K562 treated with DMSO at 1 percent for 24 hours (cell line): ENCODE results near the gene MT1B. TPM values are rescaled to one million over a fixed set of nuclear protein-coding genes. Genes with fewer than 3 reads are reported as not detected.

Experiments used
- total RNA-seq: library from RNA; unstranded; fragments of 300-600 nt; gene quantifications from 2 replicates; pipeline ENCODE4 v1.2.3, GENCODE V29; 2022; ENCODE audit warnings: low read depth; ENCODE audit not compliant: insufficient read depth

The MT1B gene
- total RNA-seq: not detected in 2 replicates

DNA sequence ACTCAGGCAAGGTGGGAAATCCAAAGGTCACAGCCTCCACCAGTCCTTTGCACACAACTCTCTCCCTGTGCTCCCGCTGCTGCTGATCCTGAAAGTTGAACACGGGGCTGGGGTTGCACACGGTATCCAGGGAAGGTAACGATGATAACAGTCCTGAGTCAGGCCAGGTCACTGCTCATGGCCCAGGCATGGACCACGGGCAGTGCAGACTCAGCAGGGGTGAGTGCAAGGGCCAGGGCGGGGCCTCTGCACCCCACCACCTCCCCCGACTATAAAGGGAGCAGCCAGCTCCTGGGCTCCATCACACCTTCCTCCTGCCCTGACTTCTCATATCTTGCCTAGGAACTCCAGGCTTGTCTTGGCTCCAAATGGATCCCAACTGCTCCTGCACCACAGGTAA lies at the start of gene MT1B:
Gene MT1B (plus strand): TSS at position 301 of the 400 bp plus-strand sequence. CDS start 68 bp downstream, at position 369.

DNA sequence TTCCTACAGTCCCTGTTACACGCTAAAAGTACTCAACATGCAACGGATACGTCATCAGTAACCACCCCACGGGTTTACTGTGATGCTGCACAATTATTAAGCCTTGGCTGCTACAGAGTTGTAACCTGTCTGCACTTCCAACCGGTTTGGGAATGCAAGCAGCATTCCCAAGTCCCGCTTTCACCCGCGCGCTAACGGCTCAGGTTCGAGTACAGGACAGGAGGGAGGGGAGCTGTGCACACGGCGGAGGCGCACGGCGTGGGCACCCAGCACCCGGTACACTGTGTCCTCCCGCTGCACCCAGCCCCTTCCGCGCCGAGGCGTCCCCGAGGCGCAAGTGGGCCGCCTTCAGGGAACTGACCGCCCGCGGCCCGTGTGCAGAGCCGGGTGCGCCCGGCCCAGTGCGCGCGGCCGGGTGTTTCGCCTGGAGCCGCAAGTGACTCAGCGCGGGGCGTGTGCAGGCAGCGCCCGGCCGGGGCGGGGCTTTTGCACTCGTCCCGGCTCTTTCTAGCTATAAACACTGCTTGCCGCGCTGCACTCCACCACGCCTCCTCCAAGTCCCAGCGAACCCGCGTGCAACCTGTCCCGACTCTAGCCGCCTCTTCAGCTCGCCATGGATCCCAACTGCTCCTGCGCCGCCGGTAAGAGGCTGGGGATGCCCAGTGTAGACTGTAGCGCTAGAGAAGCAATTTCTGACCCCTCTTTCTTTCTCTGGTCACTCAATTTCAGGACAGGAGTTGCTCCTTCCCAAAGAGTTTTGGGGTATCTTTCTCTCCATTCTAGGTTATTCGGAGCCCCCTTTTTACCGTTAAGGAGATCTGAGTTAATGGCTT lies 43.4 kb upstream of the MT1B start, which contains the start of gene MT2A:
Gene MT2A (plus strand): TSS at position 542 of the 833 bp plus-strand sequence. CDS start 72 bp downstream, at position 614.

DNA sequence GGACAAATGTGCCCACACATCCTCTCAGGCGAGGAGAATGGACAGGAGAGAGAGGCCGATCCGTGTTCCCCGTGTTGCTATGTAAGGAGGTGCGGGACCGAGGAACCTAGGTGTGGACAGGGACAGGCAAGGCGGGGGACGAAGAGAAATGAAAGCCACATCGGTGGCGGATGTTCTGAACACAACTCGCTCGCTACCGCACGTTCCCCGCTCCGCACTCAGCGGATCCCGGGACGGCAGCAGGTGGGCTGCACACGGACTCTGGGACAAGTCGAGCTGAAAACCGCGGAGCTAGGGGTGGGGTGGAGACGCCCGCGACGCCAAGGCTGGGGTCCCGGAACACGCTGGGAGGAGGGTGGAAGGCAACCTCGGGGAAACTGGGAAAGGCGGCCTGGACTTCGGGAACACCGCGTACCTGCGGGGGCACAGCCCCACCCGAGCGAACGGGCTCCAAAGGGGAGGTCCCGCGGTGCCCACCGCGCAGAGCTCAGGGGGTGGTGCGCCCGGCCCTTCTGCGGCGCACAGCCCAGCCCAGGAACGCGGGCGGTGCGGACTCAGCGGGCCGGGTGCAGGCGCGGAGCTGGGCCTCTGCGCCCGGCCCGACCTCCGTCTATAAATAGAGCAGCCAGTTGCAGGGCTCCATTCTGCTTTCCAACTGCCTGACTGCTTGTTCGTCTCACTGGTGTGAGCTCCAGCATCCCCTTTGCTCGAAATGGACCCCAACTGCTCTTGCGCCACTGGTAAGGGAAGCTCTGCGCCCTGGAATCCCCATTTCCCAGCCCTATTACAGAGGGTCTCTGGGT lies 26.3 kb upstream of the MT1B start, which contains the start of gene MT1E:
Gene MT1E (plus strand): TSS at position 642 of the 803 bp plus-strand sequence. CDS start 71 bp downstream, at position 713.

DNA sequence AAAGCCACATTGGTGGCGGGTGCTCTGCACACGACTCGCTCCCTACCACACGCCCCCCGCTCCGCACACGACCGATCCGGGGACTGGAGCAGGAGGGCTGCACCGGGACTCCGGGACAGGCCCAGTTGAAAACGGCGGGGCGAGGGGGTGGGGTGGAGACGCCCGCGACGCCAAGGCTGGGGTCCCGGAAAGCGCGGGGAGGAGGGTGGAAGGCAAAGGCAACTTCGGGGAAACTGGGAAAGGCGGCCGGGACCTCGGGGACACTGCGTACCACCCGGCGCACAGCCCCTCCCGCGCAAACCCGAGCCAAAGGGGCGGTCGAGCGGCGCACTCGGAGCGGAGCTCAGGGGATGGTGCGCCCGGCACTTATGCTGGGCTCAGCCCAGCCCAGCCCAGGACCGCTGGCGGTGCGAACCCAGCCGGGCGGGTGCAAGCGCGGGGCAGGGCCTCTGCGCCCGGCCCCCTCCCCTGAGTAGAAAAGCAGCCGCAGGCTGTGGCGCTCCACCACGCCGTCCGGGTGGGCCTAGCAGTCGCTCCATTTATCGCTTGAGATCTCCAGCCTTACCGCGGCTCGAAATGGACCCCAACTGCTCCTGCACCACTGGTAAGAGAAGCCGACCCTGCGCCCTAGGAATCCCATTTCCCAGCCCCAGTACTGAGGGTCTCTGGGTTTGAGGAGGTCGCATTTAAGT lies 19.4 kb upstream of the MT1B start, which contains the start of gene MT1M:
Gene MT1M (plus strand): TSS at position 504 of the 692 bp plus-strand sequence. CDS start 73 bp downstream, at position 577.

DNA sequence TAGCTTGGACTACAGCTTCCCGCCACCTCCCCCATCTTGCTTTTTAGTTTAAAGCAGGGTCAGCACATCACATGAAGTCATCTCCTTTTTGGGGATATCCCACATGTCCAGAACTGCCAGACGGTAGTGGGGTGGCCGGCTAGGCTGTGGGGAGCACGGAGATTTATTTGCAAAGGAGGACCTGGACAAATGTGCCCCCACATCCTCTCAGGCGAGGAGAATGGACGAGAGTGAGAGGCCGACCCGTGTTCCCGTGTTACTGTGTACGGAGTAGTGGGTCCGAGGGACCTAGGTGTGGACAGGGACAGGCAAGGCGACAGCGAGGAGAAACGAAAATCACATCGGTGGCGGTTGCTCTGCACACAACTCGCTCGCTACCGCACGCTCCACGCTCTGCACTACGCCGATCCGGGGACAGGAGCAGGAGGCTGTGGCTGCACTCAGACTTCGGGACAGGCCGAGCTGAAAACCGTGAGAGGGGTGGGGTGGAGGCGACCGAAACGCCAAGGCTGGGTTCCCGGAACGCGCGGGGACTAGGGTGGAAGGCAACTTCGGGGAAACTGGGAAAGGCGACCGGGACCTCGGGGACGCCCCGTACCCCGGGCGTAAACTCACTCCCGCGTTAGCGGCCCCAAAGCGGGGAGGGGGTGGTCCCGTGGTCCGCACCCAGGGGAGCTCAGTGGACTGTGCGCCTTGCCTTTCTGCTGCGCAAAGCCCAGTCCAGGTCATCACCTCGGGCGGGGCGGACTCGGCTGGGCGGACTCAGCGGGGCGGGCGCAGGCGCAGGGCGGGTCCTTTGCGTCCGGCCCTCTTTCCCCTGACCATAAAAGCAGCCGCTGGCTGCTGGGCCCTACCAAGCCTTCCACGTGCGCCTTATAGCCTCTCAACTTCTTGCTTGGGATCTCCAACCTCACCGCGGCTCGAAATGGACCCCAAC lies 13.6 kb upstream of the MT1B start, which contains the start of gene MT1A:
Gene MT1A (plus strand): TSS at position 853 of the 937 bp plus-strand sequence. CDS start 73 bp downstream, at position 926.

DNA sequence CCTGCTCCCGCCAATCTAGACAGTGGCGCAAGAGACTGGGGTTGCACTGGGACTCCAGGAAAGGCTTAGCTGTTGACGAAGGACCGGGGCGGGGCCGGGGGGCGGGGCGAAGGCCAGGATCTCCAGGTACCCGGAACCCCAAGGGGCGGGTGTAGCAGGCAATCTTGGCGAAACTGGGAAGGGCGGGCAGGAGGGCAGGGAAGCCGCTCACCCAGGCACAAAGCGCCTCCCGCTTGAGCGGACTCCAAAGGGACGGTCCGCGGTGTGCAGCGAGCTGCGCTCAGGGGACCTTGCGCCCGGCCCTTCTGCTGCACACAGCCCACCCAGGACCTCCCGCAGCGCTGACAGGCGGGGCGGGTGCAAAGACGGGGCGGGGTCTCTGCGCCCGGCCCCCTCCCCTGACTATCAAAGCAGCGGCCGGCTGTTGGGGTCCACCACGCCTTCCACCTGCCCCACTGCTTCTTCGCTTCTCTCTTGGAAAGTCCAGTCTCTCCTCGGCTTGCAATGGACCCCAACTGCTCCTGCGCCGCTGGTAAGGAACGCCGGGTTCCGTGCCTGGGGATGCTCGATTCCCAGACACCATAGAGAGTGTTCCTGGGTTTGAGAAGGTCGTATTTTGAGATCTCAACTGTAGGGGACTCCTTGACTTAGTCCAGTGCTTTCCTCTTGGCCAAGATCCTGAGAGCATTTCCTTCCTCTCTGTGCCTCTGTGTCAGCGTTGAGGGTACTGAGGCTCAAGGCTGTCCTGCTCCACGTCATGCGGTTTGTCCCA lies 6.1 kb downstream of the MT1B start, which contains the start of gene MT1F:
Gene MT1F (plus strand): TSS at position 405 of the 772 bp plus-strand sequence. CDS start 100 bp downstream, at position 505.

DNA sequence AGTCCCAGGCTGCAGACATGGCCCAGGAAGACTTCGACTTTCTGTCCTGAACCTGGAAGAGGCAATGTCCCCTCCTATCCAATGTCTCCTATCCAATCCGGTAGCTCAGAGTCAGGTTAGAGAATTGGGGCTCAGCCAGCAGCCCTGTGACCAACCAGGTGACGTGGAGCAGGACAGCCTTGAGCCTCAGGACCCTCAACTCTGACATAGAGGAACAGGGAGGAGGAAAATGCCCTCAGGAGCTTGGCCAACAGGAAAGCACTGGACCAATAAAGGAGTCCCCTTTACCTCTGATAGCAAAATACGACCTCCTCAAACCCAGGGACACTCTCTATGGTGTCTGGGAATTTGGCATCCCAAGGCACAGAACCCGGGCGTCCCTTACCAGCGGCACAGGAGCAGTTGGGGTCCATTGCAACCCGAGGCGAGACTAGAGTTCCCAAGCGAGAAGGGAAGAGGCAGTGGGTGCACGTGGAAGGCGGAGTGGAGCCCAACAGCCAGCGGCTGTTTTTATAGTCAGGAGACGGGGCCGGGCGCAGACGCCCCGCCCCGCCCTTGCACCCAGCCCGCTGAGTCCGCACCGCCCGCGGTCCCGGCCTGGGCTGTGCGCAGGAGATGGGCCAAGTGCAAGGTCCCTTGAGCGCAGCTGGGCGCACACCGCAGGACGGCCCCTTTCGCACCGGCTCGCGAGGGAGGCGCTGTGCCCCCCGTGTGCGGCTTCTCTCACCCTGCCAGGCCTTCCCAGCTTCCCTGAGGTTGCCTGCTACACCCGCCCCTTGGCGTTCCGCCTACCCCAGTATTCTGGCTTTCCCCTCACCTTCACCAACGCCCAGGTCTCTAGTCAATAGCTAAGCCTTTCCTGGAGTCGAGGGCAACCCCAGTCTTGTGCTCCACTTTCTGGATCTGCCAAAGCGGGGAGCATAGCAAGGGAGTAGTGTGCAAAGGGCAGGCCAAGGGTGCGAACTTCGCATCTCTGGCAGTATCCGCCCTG lies 16.2 kb downstream of the MT1B start, which contains the start of gene MT1G:
Gene MT1G (minus strand): TSS at position 485 of the 991 bp plus-strand sequence. CDS start 72 bp downstream, at position 413.

DNA sequence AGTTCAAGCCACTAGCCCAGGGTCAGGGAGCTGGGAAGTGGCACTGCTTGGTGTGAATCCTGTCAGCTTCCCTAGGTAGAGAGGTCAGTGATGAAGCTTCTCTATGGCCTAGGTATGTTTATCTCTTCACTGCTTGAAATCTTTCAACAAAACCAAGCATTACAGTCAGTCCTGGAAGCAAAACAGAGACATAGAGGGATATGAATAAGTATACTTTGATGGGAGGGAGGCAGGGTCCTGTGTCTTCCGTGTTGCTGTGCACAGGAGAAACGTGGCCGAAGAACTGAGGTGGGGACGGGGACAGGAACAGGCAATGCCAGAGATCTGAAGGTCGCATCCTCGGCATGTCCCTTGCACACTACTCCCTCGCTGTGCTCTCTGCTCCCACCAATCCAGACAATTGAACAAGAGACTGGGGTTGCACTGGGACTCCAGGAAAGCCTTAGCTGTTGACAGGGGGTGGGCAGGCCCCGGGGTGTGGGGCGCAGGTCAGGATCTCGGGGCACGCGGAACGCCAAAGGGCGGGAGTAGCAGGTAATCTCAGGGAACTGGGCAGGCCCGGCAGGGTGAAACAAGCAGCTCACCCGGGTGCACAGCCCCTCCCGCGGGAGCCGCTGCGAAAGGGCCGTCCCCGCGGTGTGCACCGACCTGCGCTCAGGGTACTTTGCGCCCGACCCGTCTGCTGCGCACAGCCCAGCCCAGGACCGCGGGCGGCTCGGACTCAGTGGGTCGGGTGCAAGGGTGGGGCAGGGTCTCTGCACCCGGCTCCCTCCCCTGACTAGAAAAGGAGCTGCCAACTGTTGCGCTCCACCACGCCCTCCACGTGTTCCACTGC lies 17.5 kb downstream of the MT1B start, which contains the start of gene MT1H:
Gene MT1H (plus strand): TSS at position 810 of the 835 bp plus-strand sequence. CDS start 71 bp downstream, outside the sequence.

DNA sequence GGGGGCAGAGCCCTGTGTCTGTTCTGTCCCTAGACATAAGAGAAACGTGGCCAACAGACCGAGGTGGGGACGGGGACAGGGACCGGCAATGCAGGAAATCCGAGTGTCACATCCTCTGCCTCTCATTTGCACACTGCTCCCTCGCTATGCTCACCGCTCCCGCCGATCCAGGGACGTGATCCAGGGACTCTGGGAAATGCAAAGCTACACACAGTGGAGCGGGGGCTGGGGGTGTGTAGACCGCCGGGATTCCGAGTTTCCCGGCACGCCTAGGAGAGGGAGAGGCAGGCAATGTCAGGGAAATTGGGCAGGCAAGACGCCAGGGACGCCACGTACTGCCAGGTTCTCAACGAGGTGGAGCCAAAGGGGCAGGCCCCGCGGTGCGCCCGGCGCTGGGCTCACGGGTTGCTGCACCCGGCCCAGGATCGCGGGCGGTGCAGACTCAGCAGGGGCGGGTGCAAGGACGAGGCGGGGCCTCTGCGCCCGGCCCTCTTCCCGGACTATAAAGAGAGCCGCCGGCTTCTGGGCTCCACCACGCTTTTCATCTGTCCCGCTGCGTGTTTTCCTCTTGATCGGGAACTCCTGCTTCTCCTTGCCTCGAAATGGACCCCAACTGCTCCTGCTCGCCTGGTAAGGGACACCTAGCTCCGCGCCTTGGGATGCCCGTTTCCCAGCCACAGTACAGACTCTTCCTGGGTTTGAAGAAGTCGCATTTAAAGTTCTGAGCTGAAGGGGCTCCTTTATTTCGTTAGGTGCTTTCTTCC lies 30.4 kb downstream of the MT1B start, which contains the start of gene MT1X:
Gene MT1X (plus strand): TSS at position 532 of the 764 bp plus-strand sequence. CDS start 71 bp downstream, at position 603.

Other genes starting within 250 kb of the MT1B start
- gene AMFR, start 226.3 kb upstream of the MT1B start, total RNA-seq: 103 and 111 TPM in 2 replicates
- 69.4 and 82.9 TPM in 2 replicates for gene NUDT21, start 200.6 kb upstream of the MT1B start, total RNA-seq
- 19.0 and 26.1 TPM in 2 replicates for gene OGFOD1, start 200.3 kb upstream of the MT1B start, total RNA-seq
- gene BBS2, start 131.9 kb upstream of the MT1B start, total RNA-seq: 19.5 and 21.9 TPM in 2 replicates
- not detected in 2 replicates for gene MT4, start 86.8 kb upstream of the MT1B start, total RNA-seq
- not detected in 2 replicates for gene MT3, start 62.4 kb upstream of the MT1B start, total RNA-seq
- 22.5 and 28.1 TPM in 2 replicates for gene MT2A, start 43.3 kb upstream of the MT1B start, total RNA-seq
- gene MT1E, start 26.1 kb upstream of the MT1B start, total RNA-seq: not detected in 2 replicates
- gene MT1M, start 19.2 kb upstream of the MT1B start, total RNA-seq: not detected in 2 replicates
- gene MT1A, start 13.2 kb upstream of the MT1B start, total RNA-seq: not detected in 2 replicates
- gene MT1F, start 6.1 kb downstream of the MT1B start, total RNA-seq: not detected in 2 replicates
- gene MT1G, start 16.2 kb downstream of the MT1B start, total RNA-seq: 2.8 TPM in 1 of 2 replicates, not detected in the other
- not detected in 2 replicates for gene MT1H, start 17.9 kb downstream of the MT1B start, total RNA-seq
- 11.5 and 27.6 TPM in 2 replicates for gene MT1X, start 30.6 kb downstream of the MT1B start, total RNA-seq
- gene NUP93, start 78.2 kb downstream of the MT1B start, total RNA-seq: 57.2 and 57.3 TPM in 2 replicates
- not detected in 2 replicates for gene SLC12A3, start 213.3 kb downstream of the MT1B start, total RNA-seq